ENCODE data around the gene IKBKE.

IKBKE gene

GRCh38 chr1:206435445-206435844 lies 34.8 kb upstream of the IKBKE start:
- no peak for TF ChIP-seq CTCF (IDR thresholded peaks at IDR 0.05; ENCODE audit: low read depth, low read length)
- DNase-seq (ENCODE audit: low read depth in 2 of 2), result peak in 1 of 2 donors; percentile 28
- H3K4me3 ChIP-seq (replicated peaks in 1 of 2; ENCODE audit: low read depth in 2 of 2, low read length in 2 of 2), result no peak overlapping the region

GRCh38 chr1:206438554-206438953 lies 31.7 kb upstream of the IKBKE start:
- no peak overlapping the region for H3K4me3 ChIP-seq (replicated peaks in 1 of 2; ENCODE audit: low read depth in 2 of 2, low read length in 2 of 2)
- no peak for DNase-seq (ENCODE audit: low read depth in 2 of 2)
- TF ChIP-seq CTCF (IDR thresholded peaks at IDR 0.05; ENCODE audit: low read depth, low read length), result no peak

GRCh38 chr1:206439205-206439604 lies 31.1 kb upstream of the IKBKE start:
- H3K4me3 ChIP-seq (replicated peaks in 1 of 2; ENCODE audit: low read depth in 2 of 2, low read length in 2 of 2), result no peak overlapping the region
- DNase-seq (ENCODE audit: low read depth in 2 of 2), result no peak
- no peak for TF ChIP-seq CTCF (IDR thresholded peaks at IDR 0.05; ENCODE audit: low read depth, low read length)

GRCh38 chr1:206441336-206441967 lies 28.8 kb upstream of the IKBKE start:
- no peak for DNase-seq (ENCODE audit: low read depth in 2 of 2)
- no peak for TF ChIP-seq CTCF (IDR thresholded peaks at IDR 0.05; ENCODE audit: low read depth, low read length)
- no peak overlapping the region for H3K4me3 ChIP-seq (replicated peaks in 1 of 2; ENCODE audit: low read depth in 2 of 2, low read length in 2 of 2)

- peak in 1 of 2 donors; percentile 56 for DNase-seq (ENCODE audit: low read depth in 2 of 2)
- H3K4me3 ChIP-seq (replicated peaks in 1 of 2; ENCODE audit: low read depth in 2 of 2, low read length in 2 of 2), result no peak overlapping the region
- no peak for TF ChIP-seq CTCF (IDR thresholded peaks at IDR 0.05; ENCODE audit: low read depth, low read length)
Observed at GRCh38 chr1:206442101-206442500, 28.2 kb upstream of the IKBKE start.

GRCh38 chr1:206445116-206445515 lies 25.2 kb upstream of the IKBKE start:
- DNase-seq (ENCODE audit: low read depth in 2 of 2), result peak in 1 of 2 donors; percentile 49
- no peak overlapping the region for H3K4me3 ChIP-seq (replicated peaks in 1 of 2; ENCODE audit: low read depth in 2 of 2, low read length in 2 of 2)
- TF ChIP-seq CTCF (IDR thresholded peaks at IDR 0.05; ENCODE audit: low read depth, low read length), result no peak

GRCh38 chr1:206445911-206446356 lies 24.3 kb upstream of the IKBKE start:
- TF ChIP-seq CTCF (IDR thresholded peaks at IDR 0.05; ENCODE audit: low read depth, low read length), result no peak
- DNase-seq (ENCODE audit: low read depth in 2 of 2), result no peak
- H3K4me3 ChIP-seq (replicated peaks in 1 of 2; ENCODE audit: low read depth in 2 of 2, low read length in 2 of 2), result no peak overlapping the region

All from cardiac fibroblast (primary cell).